ENCODE measurements around the gene RNF181.
A peak's percentile ranks its signal among the peaks of the same experiment; 100 is the strongest.
"Not testable (repeated sequence)": the region's sequence is repeated elsewhere in the genome, so short reads cannot be mapped to it uniquely, and the experiment has no call there.

The RNF181 gene

GRCh38 chr2:85617723-85618122 is 22.2 kb downstream of the RNF181 start:
- peak overlapping the region; percentile 81 for H3K4me3 ChIP-seq (ENCODE audit: low read depth, low read length)
- H3K79me2 ChIP-seq (ENCODE audit: control insufficient read depth, insufficient read depth, low read length, unreplicated experiment), result peaks cover 43% of the 10 kb centered on the region
- peaks cover 17% of the 10 kb centered on the region for H3K4me1 ChIP-seq (ENCODE audit: control insufficient read depth, insufficient read depth, low read length, unreplicated experiment)
- H3K27ac ChIP-seq (ENCODE audit: low read depth, low read length); H3K27me3 ChIP-seq (ENCODE audit: insufficient read depth, low read length); H2AFZ ChIP-seq (ENCODE audit: low read length, unreplicated experiment): not testable (repeated sequence)
- peaks cover 13% of the 10 kb centered on the region; the same call in 1 of the 2 replicates for H3K36me3 ChIP-seq (ENCODE audit: insufficient read depth, low read length)

DNA sequence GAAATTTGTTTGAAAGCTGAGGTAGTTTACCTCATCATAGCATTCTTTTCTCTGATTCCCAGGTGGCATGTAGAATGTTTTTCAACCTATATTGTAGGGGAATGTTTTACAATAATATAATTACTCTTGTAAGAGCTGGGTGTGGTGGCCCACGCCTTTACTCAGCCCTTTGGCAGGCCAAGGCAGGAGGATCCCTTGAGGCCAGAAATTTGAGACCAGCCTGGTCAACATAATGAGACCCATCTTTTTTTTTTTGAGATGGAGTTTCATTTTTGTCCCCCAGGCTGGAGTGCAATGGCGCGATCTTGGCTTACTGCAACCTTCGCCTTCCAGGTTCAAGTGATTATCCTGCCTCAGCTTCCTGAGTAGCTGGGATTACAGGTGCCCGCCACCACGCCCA is 24.1 kb downstream of the RNF181 start:
- H3K36me3 ChIP-seq (ENCODE audit: insufficient read depth, low read length), result peaks cover 22% of the 10 kb centered on the region
- peaks cover 47% of the 10 kb centered on the region for H3K79me2 ChIP-seq (ENCODE audit: control insufficient read depth, insufficient read depth, low read length, unreplicated experiment)

DNA sequence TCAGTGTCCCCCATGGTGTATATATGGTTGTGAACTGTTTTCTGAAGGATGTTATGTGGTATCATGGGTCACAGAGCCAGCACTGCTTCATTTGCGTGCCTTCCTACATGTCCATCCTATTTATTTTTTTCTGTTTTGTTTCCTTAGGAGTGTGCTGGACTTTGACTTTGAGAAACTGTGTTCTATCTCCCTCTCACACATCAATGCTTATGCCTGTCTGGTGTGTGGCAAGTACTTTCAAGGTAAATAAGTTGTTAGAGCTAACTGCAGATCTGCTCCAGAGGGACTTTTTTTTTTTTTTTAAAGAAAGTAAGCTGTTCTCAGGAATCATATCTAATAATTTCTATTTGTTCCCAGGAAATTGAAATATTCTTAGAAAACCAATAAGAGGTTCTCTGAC is 25.8 kb downstream of the RNF181 start:
- H3K27ac ChIP-seq (ENCODE audit: low read depth, low read length), result no peak overlapping the region
- H3K36me3 ChIP-seq (ENCODE audit: insufficient read depth, low read length), result peaks cover 32% of the 10 kb centered on the region
- no peak overlapping the region for H3K4me3 ChIP-seq (ENCODE audit: low read depth, low read length)
- H3K79me2 ChIP-seq (ENCODE audit: control insufficient read depth, insufficient read depth, low read length, unreplicated experiment), result peaks cover 47% of the 10 kb centered on the region
- peaks cover 17% of the 10 kb centered on the region for H3K4me1 ChIP-seq (ENCODE audit: control insufficient read depth, insufficient read depth, low read length, unreplicated experiment)
- no peak overlapping the region for H2AFZ ChIP-seq (ENCODE audit: low read length, unreplicated experiment)
- H3K27me3 ChIP-seq (ENCODE audit: insufficient read depth, low read length), result no peaks in the 10 kb centered on the region

More for the DNA sequence above, 24.1 kb downstream of the RNF181 start:
- no peak overlapping the region for H3K27ac ChIP-seq (ENCODE audit: low read depth, low read length)
- H3K27me3 ChIP-seq (ENCODE audit: insufficient read depth, low read length), result no peaks in the 10 kb centered on the region
- peaks cover 17% of the 10 kb centered on the region for H3K4me1 ChIP-seq (ENCODE audit: control insufficient read depth, insufficient read depth, low read length, unreplicated experiment)
- H2AFZ ChIP-seq (ENCODE audit: low read length, unreplicated experiment), result no peak overlapping the region
- no peak overlapping the region for H3K4me3 ChIP-seq (ENCODE audit: low read depth, low read length)

- H3K4me1 ChIP-seq (ENCODE audit: control insufficient read depth, insufficient read depth, low read length, unreplicated experiment), result peaks cover 6% of the 10 kb centered on the region
- no peak overlapping the region for H3K27ac ChIP-seq (ENCODE audit: low read depth, low read length)
- H3K79me2 ChIP-seq (ENCODE audit: control insufficient read depth, insufficient read depth, low read length, unreplicated experiment), result peaks cover 23% of the 10 kb centered on the region
- H3K4me3 ChIP-seq (ENCODE audit: low read depth, low read length), result no peak overlapping the region
- H3K36me3 ChIP-seq (ENCODE audit: insufficient read depth, low read length), result peaks cover 38% of the 10 kb centered on the region
- no peaks in the 10 kb centered on the region for H3K27me3 ChIP-seq (ENCODE audit: insufficient read depth, low read length)
- H2AFZ ChIP-seq (ENCODE audit: low read length, unreplicated experiment), result no peak overlapping the region
These were observed 28.4 kb downstream of the RNF181 start for GRCh38 chr2:85623991-85624390.

DNA sequence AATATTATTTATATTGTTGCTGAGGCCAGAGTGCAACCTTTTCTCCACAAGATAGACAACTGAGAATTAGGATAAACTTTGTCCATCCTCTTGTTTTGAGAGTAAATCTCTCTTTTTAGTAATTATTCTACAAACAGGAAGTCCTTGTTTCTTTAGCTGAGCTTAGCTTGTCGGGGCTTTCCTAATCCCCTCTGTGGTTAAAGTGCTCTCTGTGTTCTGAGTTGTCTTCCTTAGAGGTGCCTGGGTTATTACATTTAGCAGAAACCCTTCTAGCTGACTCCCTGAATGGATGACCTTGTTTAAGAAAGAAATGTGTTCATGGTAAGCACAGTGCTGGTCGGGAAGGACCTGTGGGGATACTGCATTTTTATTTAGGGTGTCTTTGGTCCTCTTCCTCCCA is 33.1 kb downstream of the RNF181 start:
- no peaks in the 10 kb centered on the region for H3K4me1 ChIP-seq (ENCODE audit: control insufficient read depth, insufficient read depth, low read length, unreplicated experiment)
- no peak overlapping the region for H2AFZ ChIP-seq (ENCODE audit: low read length, unreplicated experiment)
- no peak overlapping the region for H3K4me3 ChIP-seq (ENCODE audit: low read depth, low read length)
- peaks cover 4% of the 10 kb centered on the region for H3K79me2 ChIP-seq (ENCODE audit: control insufficient read depth, insufficient read depth, low read length, unreplicated experiment)
- no peak overlapping the region for H3K27ac ChIP-seq (ENCODE audit: low read depth, low read length)
- no peaks in the 10 kb centered on the region for H3K27me3 ChIP-seq (ENCODE audit: insufficient read depth, low read length)
- peaks cover 30% of the 10 kb centered on the region; the same call in 1 of the 2 replicates for H3K36me3 ChIP-seq (ENCODE audit: insufficient read depth, low read length)

DNA sequence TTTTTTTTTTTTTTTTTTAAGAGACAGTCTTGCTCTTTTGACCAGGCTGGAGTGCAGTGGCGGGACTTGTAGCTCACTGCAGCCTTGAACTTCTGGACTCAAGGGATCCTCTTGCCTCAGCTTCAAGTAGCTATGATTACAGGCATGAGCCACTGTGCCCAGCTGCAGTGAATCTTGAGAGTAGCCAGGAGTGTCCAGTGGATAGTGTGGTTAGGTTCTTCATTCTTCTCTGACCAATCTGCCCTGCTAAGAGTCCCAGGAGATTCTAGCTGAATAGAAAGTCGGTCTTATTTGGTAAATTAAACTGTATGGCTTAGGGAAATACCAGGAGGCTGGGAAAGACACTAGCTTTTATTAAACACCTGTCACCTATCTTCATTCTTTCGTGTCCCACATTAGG is 35.8 kb downstream of the RNF181 start:
- peaks cover 5% of the 10 kb centered on the region for H3K4me1 ChIP-seq (ENCODE audit: control insufficient read depth, insufficient read depth, low read length, unreplicated experiment)
- H3K27ac ChIP-seq (ENCODE audit: low read depth, low read length), result no peak overlapping the region
- H3K27me3 ChIP-seq (ENCODE audit: insufficient read depth, low read length), result no peaks in the 10 kb centered on the region
- peaks cover 9% of the 10 kb centered on the region for H3K79me2 ChIP-seq (ENCODE audit: control insufficient read depth, insufficient read depth, low read length, unreplicated experiment)
- H2AFZ ChIP-seq (ENCODE audit: low read length, unreplicated experiment), result no peak overlapping the region
- peaks cover 20% of the 10 kb centered on the region; the same call in 1 of the 2 replicates for H3K36me3 ChIP-seq (ENCODE audit: insufficient read depth, low read length)
- H3K4me3 ChIP-seq (ENCODE audit: low read depth, low read length), result no peak overlapping the region

DNA sequence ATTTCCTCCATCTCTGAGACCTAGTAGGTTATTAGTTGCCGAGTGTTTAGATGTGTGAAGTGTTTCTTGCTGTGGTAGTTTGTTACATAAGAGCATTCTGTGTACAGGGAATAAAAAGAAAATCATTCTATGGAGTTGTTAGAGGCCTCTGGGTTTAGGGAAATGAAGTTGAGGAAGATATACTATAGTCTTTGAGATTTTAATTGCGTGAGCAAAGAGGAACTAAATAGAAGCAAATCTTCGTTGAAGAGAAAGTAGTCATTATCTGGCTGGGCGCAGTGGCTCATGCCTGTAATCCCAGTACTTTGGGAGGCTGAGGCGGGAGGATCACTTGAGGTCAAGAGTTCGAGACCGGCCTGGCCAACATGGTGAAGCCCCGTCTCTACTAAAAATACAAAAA is 39.5 kb downstream of the RNF181 start:
- Histone ChIP-seq H3K4me3 (ENCODE audit: low read depth, low read length) (no peak overlapping the region), H3K4me1 (ENCODE audit: control insufficient read depth, insufficient read depth, low read length, unreplicated experiment) (peaks cover 5% of the 10 kb centered on the region), H2AFZ (ENCODE audit: low read length, unreplicated experiment) (no peak overlapping the region), H3K36me3 (ENCODE audit: insufficient read depth, low read length) (peaks cover 29% of the 10 kb centered on the region), H3K79me2 (ENCODE audit: control insufficient read depth, insufficient read depth, low read length, unreplicated experiment) (peaks cover 9% of the 10 kb centered on the region), H3K27me3 (ENCODE audit: insufficient read depth, low read length) (no peaks in the 10 kb centered on the region), H3K27ac (ENCODE audit: low read depth, low read length) (no peak overlapping the region)

DNA sequence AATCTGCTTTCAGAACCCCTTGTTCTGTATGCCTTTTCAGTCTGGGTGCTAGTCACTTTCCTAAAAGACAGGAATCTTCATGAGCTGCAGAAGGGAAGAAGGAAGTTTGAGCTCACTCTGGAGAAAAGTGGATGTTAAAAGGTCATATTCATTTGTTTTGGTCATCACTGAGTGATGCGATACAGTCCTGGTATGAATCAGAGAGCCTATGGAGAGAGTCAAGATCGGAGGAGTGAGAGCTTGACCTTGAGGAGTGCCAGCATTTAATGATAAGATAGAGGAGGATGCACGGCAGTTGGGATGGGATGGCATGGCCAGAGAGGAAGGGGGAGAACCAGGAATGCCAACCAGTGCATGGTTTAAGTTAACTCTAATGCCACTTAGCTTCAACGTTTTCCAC is 40.1 kb downstream of the RNF181 start:
- H3K27me3 ChIP-seq (ENCODE audit: insufficient read depth, low read length), result no peaks in the 10 kb centered on the region
- H3K4me3 ChIP-seq (ENCODE audit: low read depth, low read length), result no peak overlapping the region
- peaks cover 9% of the 10 kb centered on the region for H3K79me2 ChIP-seq (ENCODE audit: control insufficient read depth, insufficient read depth, low read length, unreplicated experiment)
- H2AFZ ChIP-seq (ENCODE audit: low read length, unreplicated experiment), result no peak overlapping the region
- H3K27ac ChIP-seq (ENCODE audit: low read depth, low read length), result peak overlapping the region; percentile 13; the same call in 1 of the 2 replicates
- H3K36me3 ChIP-seq (ENCODE audit: insufficient read depth, low read length), result peaks cover 23% of the 10 kb centered on the region
- H3K4me1 ChIP-seq (ENCODE audit: control insufficient read depth, insufficient read depth, low read length, unreplicated experiment), result peaks cover 5% of the 10 kb centered on the region

- Histone ChIP-seq H3K4me1 (ENCODE audit: control insufficient read depth, insufficient read depth, low read length, unreplicated experiment) (no peaks in the 10 kb centered on the region), H3K36me3 (ENCODE audit: insufficient read depth, low read length) (peaks cover 46% of the 10 kb centered on the region), H2AFZ (ENCODE audit: low read length, unreplicated experiment) (no peak overlapping the region), H3K79me2 (ENCODE audit: control insufficient read depth, insufficient read depth, low read length, unreplicated experiment) (no peaks in the 10 kb centered on the region), H3K4me3 (ENCODE audit: low read depth, low read length) (no peak overlapping the region), H3K27ac (ENCODE audit: low read depth, low read length) (no peak overlapping the region), H3K27me3 (ENCODE audit: insufficient read depth, low read length) (no peaks in the 10 kb centered on the region)
These were observed 47.2 kb downstream of the RNF181 start for GRCh38 chr2:85642725-85643124.

DNA sequence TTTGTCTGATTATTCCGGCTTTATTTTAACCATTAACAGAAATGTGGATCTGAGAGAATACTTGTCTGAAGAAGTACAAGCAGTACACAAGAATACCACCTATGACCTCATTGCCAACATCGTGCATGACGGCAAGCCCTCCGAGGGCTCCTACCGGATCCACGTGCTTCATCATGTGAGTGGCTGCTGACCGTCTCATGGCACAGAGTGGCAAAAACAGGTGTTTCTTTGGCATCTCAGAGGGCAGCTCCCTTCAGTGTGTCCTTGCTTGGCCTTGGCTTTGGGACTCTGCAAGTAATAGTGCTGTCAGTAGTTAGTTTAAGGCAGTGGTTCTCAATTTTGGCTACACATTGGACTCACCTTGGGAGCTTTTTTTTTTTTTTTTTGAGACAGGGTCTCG is 49.4 kb downstream of the RNF181 start:
- H2AFZ ChIP-seq (ENCODE audit: low read length, unreplicated experiment), result no peak overlapping the region
- no peak overlapping the region for H3K27ac ChIP-seq (ENCODE audit: low read depth, low read length)
- no peak overlapping the region for H3K4me3 ChIP-seq (ENCODE audit: low read depth, low read length)
- H3K4me1 ChIP-seq (ENCODE audit: control insufficient read depth, insufficient read depth, low read length, unreplicated experiment), result peaks cover 16% of the 10 kb centered on the region
- H3K27me3 ChIP-seq (ENCODE audit: insufficient read depth, low read length), result no peaks in the 10 kb centered on the region
- peaks cover 45% of the 10 kb centered on the region for H3K36me3 ChIP-seq (ENCODE audit: insufficient read depth, low read length)
- no peaks in the 10 kb centered on the region for H3K79me2 ChIP-seq (ENCODE audit: control insufficient read depth, insufficient read depth, low read length, unreplicated experiment)

- no peak overlapping the region for H3K4me3 ChIP-seq (ENCODE audit: low read depth, low read length)
- H3K36me3 ChIP-seq (ENCODE audit: insufficient read depth, low read length), result peaks cover 45% of the 10 kb centered on the region
- H3K4me1 ChIP-seq (ENCODE audit: control insufficient read depth, insufficient read depth, low read length, unreplicated experiment), result peaks cover 20% of the 10 kb centered on the region
These were observed 50.6 kb downstream of the RNF181 start for GRCh38 chr2:85646166-85646565.

More at GRCh38 chr2:85646166-85646565, 50.6 kb downstream of the RNF181 start:
- no peaks in the 10 kb centered on the region for H3K79me2 ChIP-seq (ENCODE audit: control insufficient read depth, insufficient read depth, low read length, unreplicated experiment)
- H3K27me3 ChIP-seq (ENCODE audit: insufficient read depth, low read length), result no peaks in the 10 kb centered on the region
- no peak overlapping the region for H2AFZ ChIP-seq (ENCODE audit: low read length, unreplicated experiment)
- H3K27ac ChIP-seq (ENCODE audit: low read depth, low read length), result no peak overlapping the region

All from ACC112 (cell line).